ENCODE data around the gene MACROD2. TPM values are rescaled to one million over a fixed set of nuclear protein-coding genes. Genes with fewer than 3 reads are reported as not detected.

The MACROD2 gene
- total and polyA plus RNA-seq, 2 of the 4 experiments (the other 2 are of a cell fraction) = not detected

DNA sequence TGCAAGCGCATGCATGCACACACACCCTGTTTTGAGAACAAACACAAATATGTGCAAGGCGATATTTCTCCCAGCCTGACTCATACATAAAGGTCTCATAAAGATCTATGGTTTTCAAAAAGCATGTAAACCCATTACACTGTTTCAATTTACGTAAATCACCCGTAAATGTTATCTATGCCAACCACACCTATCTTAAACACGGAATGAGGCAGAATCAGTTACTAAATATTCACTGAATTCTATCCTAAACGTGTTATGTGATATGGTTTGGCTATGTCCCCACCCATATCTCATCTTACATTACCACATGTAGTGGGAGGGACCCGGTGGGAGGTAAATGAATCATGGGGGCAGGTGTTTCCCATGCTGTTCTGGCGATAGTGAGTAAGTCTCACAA is 1956.3 kb downstream of the MACROD2 start:
- no peak overlapping the region for H3K4me3 ChIP-seq (ENCODE audit: insufficient read depth, low read depth, low read length)
- no peak overlapping the region for H3K27ac ChIP-seq (ENCODE audit: insufficient read depth, low read length)
- no peaks in the 10 kb centered on the region for H3K4me1 ChIP-seq (ENCODE audit: control insufficient read depth, insufficient read depth, low read length)
- no peak overlapping the region for H2BK20ac ChIP-seq (ENCODE audit: low read depth, low read length)
- no peak overlapping the region for H4K8ac ChIP-seq (ENCODE audit: low read depth in 2 of 2, low read length in 2 of 2)
- dilution Hi-C loops (cut with HindIII; ENCODE audit: low sequenced_read_pairs, unreplicated experiment) (no loop called here), in situ Hi-C loops (cut with MboI; ENCODE audit: low sequenced_read_pairs) (no loop called here), intact Hi-C loops (cut with micrococcal nuclease) (no loop called here)
- no peak overlapping the region for H3K4me2 ChIP-seq (ENCODE audit: low read depth, low read length)
- no peak overlapping the region for H3K4ac ChIP-seq (ENCODE audit: low read depth, low read length)
- POLR2A ChIA-PET (ENCODE audit: unreplicated experiment) = no interaction called here
- no peak overlapping the region for H2BK5ac ChIP-seq (ENCODE audit: low read depth, low read length, poor library complexity, severe bottlenecking)
- DNase-seq (no peak), ATAC-seq (ENCODE audit: low read depth) (no peak)
- H2BK120ac ChIP-seq (ENCODE audit: low read depth, low read length) = no peak overlapping the region
- H3K9ac ChIP-seq (ENCODE audit: low read depth, low read length) = no peak overlapping the region
- WGBS, 2 experiments (ENCODE audit: extremely low coverage in 2 of 2, insufficient read length in 1 of 2) = no CpG with 5 or more reads among the region's 8 CpGs
- H2AK5ac ChIP-seq (ENCODE audit: low read depth, low read length) = no peak overlapping the region
- H2AFZ ChIP-seq (replicated peaks; ENCODE audit: low read length, poor library complexity) = no peak overlapping the region
- no peaks in the 10 kb centered on the region for H3K9me1 ChIP-seq (ENCODE audit: insufficient read depth, low read length)
- H2BK15ac ChIP-seq (ENCODE audit: low read depth, low read length) = no peak overlapping the region
- no peak overlapping the region for H3K14ac ChIP-seq (replicated peaks; ENCODE audit: low read depth, low read length)
- H3K18ac ChIP-seq (ENCODE audit: low read depth, low read length) = no peak overlapping the region
- H4K5ac ChIP-seq (ENCODE audit: low read depth, low read length) = no peak overlapping the region
- H3K23ac ChIP-seq (ENCODE audit: low read depth, low read length) = no peak overlapping the region
- no peaks in the 10 kb centered on the region for H4K20me1 ChIP-seq (ENCODE audit: insufficient read depth, low read length)
- H4K91ac ChIP-seq (ENCODE audit: insufficient read depth, low read depth, low read length) = no peak overlapping the region
- no peaks in the 10 kb centered on the region for H3K36me3 ChIP-seq (ENCODE audit: control insufficient read depth, insufficient read depth, low read length)
- no peaks in the 10 kb centered on the region for H3K27me3 ChIP-seq (ENCODE audit: control insufficient read depth, insufficient read depth, low read length)
- no peaks in the 10 kb centered on the region for H3K79me1 ChIP-seq (ENCODE audit: low read depth in 1 of 2, low read length in 2 of 2)
- H3K56ac ChIP-seq (ENCODE audit: extremely low read depth, insufficient read depth, low read length) = no peak overlapping the region
- H3K9me3 ChIP-seq (ENCODE audit: control insufficient read depth, insufficient read depth, low read length) = no peaks in the 10 kb centered on the region
- TF ChIP-seq, protein P1, sequence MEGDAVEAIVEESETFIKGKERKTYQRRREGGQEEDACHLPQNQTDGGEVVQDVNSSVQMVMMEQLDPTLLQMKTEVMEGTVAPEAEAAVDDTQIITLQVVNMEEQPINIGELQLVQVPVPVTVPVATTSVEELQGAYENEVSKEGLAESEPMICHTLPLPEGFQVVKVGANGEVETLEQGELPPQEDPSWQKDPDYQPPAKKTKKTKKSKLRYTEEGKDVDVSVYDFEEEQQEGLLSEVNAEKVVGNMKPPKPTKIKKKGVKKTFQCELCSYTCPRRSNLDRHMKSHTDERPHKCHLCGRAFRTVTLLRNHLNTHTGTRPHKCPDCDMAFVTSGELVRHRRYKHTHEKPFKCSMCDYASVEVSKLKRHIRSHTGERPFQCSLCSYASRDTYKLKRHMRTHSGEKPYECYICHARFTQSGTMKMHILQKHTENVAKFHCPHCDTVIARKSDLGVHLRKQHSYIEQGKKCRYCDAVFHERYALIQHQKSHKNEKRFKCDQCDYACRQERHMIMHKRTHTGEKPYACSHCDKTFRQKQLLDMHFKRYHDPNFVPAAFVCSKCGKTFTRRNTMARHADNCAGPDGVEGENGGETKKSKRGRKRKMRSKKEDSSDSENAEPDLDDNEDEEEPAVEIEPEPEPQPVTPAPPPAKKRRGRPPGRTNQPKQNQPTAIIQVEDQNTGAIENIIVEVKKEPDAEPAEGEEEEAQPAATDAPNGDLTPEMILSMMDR (conservative IDR thresholded peaks at IDR 0.05; ENCODE audit: low read depth, low read length) = no peak
- TF ChIP-seq MXI1 (IDR thresholded peaks at IDR 0.05; ENCODE audit: borderline replicate concordance, low read depth, low read length) (no peak), RFX5 (IDR thresholded peaks at IDR 0.05; ENCODE audit: low read depth, low read length) (no peak), FOS (IDR thresholded peaks at IDR 0.05; ENCODE audit: low read depth, low read length) (no peak), MAFK (IDR thresholded peaks at IDR 0.05; ENCODE audit: low read depth, low read length) (no peak), NFE2L2 (IDR thresholded peaks at IDR 0.05; ENCODE audit: low read depth, low read length) (no peak), RCOR1 (IDR thresholded peaks at IDR 0.05; ENCODE audit: insufficient replicate concordance, low read length) (no peak), POLR2A (IDR thresholded peaks at IDR 0.05; ENCODE audit: low read depth, low read length) (no peak), CEBPB (IDR thresholded peaks at IDR 0.05; ENCODE audit: low read depth, low read length) (no peak), MAZ (IDR thresholded peaks at IDR 0.05; ENCODE audit: borderline replicate concordance, low read depth, low read length) (no peak), BHLHE40 (IDR thresholded peaks at IDR 0.05; ENCODE audit: low read depth, low read length) (no peak), SMC3 (IDR thresholded peaks at IDR 0.05; ENCODE audit: low read depth, low read length) (no peak), CHD1 (IDR thresholded peaks at IDR 0.05; ENCODE audit: low read depth, low read length) (no peak), RAD21 (IDR thresholded peaks at IDR 0.05; ENCODE audit: low read length) (no peak)
- TF ChIP-seq, protein P2, sequence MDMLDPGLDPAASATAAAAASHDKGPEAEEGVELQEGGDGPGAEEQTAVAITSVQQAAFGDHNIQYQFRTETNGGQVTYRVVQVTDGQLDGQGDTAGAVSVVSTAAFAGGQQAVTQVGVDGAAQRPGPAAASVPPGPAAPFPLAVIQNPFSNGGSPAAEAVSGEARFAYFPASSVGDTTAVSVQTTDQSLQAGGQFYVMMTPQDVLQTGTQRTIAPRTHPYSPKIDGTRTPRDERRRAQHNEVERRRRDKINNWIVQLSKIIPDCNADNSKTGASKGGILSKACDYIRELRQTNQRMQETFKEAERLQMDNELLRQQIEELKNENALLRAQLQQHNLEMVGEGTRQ (IDR thresholded peaks at IDR 0.05; ENCODE audit: low read depth, low read length) = no peak
- TF ChIP-seq, protein P3, sequence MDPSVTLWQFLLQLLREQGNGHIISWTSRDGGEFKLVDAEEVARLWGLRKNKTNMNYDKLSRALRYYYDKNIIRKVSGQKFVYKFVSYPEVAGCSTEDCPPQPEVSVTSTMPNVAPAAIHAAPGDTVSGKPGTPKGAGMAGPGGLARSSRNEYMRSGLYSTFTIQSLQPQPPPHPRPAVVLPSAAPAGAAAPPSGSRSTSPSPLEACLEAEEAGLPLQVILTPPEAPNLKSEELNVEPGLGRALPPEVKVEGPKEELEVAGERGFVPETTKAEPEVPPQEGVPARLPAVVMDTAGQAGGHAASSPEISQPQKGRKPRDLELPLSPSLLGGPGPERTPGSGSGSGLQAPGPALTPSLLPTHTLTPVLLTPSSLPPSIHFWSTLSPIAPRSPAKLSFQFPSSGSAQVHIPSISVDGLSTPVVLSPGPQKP (IDR thresholded peaks at IDR 0.05; ENCODE audit: borderline replicate concordance, low read depth, low read length) = no peak
- CTCF ChIA-PET = no interaction called here
- BruUV-seq (replicated peaks) = no TSS peak
- H2AK9ac ChIP-seq (replicated peaks; ENCODE audit: low read depth, low read length, poor library complexity) = no peak overlapping the region

Data from IMR-90 (cell line).